ENCODE data around the gene SHANK2.
"Not testable (repeated sequence)": the region's sequence is repeated elsewhere in the genome, so short reads cannot be mapped to it uniquely, and the experiment has no call there.

SHANK2 gene

DNA sequence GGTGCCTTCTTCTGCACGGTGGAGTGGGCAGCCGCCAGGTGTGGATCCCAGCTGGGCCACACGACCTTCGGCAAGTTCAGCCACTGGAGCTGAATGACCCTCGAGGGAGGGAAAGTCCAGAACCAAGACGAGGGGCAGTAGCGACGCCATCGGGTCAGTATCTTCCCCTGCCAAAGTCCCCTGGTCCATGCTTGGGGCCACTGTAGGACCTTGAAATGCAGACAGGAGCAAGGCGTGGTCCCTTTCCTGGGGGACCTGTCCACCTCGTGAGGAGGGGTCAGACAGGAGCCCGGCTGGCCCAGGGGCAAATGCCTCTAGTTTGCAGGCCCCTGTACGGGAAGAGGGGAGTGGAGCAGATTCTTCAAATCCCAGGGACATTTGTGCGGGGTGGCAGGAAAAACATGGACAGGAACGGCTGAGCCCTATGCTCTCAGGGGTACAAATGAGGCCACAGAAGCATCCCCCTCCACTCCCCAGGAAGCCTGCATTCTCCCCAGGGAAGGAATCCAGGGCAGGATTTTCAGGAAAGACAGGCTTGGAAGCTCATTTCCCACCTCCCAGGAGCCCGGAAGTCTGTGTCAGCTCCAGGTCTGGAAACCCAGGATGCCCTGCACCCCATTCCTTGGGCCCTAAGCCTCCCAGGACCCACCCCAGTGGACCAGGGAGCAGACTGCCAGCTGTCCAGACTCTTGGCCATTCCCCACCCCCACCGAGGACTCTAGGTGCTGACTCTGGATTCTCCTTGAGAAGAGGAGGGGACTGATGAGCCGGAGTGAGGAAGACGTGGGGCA is 6.6 kb downstream of the SHANK2 start:
- no peak for DNase-seq (ENCODE audit: low read depth in 3 of 3)

- no peak for DNase-seq (ENCODE audit: low read depth in 3 of 3)
These were observed 8.1 kb downstream of the SHANK2 start for GRCh38 chr11:71244116-71244810.

DNA sequence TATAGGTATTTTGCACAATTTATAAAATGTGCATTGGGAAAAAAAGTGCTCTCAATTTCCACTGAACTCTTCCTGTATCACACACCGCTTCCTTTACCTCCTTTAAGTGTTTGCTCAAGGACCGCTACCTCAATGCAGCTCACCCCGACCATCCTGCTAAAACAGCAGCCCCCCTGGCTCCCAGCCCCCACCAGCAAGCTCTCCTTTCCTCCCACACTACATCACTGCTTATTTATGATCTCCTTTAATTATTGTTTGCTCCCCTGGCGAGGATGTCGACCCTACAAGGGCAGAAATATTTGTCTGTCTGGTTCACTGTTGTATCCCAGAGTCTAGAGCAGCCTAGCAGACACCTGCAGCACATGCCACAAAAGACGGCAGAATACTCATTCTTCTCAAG is 10.0 kb downstream of the SHANK2 start:
- DNase-seq (ENCODE audit: low read depth in 3 of 3), result no peak

DNA sequence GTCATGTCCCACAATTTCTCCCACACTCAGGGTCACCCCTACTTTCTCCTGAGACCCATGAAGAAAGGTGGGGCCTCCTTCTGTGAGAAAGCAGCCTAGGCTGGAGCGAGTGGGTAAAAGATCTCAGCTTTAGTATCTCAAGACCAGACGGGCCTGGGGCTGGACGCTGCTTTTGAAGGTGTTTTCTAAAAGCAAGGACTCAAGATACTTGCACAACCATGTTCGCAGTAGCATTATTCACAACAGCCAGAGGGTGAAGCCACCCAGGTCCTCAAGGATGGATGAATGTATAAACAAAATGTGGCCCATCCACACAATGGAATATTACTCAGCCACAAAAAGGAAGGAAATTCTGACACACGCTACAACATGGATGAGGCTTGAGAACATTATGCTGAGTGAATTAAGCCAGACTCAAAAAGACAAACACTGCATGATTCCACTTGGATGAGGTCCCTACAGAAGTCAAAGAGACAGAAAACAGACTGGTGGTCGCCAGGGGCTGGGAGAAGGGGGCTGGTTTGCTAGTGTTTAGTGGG is 10.6 kb downstream of the SHANK2 start:
- DNase-seq (ENCODE audit: low read depth in 3 of 3), result no peak

DNA sequence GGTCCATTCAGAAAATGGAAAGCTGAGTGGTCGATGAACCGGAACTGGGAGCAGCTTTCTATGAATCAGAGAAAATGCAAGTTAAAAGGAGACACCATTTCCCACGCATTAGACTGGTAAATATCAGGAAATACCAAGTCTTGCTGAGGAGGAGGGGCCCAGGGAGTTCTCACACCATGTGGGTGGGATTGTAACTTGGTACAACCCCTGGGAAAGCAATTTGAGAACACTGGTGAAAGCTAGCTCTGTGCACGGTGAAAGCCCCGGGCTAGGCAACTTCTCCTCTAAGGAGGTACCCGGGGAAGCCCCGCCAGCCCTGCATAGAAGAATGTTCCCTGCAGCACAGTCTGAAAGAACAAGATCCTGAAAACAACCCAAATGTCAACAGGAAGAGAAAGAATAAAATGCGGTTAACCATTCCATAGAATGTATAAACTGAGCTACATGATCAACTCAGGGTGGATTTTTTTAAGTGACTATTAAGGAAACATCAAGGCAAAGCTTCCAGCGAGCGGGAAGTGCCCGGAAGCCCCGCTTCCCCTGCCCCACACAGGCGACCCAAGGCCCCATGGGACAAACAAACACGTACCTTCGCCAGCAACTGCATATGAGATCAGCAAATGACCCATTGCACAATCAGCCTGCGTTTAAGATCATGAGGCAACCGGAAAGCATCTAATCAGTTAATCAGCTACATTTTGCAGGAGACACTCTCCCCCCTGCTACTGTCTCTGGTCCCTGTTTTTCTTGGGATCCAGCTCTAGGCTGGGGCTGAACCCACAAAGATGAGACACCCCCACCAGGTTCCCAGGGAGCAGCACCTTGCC is 11.3 kb downstream of the SHANK2 start:
- no peak for DNase-seq (ENCODE audit: low read depth in 3 of 3)

DNA sequence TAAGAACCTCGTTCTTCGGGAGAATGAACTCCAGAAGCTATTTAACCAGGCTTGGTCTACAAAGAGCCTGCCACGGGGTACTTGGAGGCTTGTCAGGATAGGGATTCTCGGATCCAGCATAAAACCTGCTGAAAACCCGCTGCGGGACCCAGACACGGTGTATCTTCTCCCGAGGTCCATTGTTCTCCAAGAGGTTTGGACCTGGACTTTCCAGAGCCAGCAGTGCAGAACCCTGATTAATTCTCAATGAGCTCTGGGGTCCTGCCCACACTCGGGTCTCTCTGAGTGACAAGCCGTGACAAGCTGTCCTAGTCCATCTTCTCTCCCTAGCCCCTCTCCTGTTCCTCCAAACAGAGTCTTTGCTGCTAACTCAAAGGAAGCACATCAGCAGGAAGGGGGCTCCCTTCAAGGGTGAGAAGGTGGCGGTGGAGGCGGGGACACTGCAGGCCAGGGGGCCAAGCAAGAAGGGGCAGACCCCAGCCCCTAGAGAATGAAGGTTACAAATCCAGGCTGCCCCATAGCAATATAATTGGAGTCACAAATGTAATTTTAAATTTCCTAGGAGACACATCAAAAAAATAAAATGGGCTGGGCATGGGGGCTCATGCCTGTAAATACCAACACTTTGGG is 12.2 kb downstream of the SHANK2 start:
- DNase-seq (ENCODE audit: low read depth in 3 of 3), result no peak

DNA sequence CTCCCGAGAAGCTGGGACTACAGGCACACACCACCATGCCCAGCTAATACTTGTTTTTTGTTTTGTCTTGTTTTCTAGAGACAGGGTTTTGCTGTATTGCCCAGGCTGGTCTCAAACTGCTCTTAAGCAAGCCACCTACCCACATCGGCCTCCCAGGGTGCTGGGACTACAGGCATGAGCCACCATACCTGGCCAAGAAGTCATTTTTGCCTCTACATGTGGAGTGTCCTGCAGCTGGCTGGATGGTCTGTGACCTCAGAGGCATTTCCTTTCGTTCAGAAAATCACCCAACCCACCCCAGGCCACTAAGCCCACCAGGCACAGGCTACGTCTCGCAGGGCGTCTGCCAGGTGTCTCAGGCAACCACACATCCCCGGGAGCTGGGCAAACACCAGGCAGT is 12.8 kb downstream of the SHANK2 start:
- DNase-seq (ENCODE audit: low read depth in 3 of 3), result no peak

DNA sequence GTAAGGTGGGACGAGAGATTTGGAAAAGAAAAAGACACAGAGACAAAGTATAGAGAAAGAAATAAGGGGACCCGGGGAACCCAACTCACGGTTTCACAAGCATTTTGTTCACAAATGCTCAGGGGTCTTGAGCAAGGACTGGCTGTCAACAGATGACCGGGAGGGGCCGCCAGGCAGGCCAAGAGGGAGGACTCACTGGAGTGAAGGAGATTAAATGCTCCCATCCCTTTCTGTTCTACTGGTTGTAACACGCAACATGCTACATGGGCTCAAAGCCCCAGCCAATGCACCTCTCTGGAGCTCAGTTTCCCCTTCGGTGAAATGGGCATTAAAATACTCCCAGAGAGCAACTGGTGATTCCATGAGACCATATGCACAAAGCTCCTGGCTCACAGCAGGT is 13.4 kb downstream of the SHANK2 start:
- DNase-seq (ENCODE audit: low read depth in 3 of 3), result no peak

- DNase-seq (ENCODE audit: low read depth in 3 of 3), result no peak
These were observed 14.0 kb downstream of the SHANK2 start for GRCh38 chr11:71238285-71238875.

GRCh38 chr11:71237853-71238252 is 14.5 kb downstream of the SHANK2 start:
- no peak for DNase-seq (ENCODE audit: low read depth in 3 of 3)

- no peak for DNase-seq (ENCODE audit: low read depth in 3 of 3)
These were observed 15.4 kb downstream of the SHANK2 start for GRCh38 chr11:71236836-71237475.

DNA sequence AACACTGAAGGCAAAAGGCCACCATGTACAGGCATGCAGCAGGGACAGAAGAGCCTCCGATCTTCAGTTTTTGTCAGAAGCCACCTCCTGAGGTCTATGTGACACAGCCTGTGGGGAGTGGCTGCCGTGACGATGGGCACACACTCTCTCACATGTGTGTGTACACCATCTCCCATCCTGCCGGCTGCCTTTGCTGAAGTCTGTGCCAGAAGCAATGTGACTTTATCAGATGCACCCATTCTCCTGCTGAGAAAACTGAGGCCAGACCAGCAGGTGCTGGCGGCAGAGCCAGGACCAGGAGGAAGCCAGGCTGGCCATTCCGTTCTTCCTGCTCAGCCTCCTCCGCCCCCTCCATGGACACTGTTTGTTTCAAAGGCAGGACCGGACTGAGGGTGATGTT is 16.7 kb downstream of the SHANK2 start:
- DNase-seq (ENCODE audit: low read depth in 3 of 3), result no peak

DNA sequence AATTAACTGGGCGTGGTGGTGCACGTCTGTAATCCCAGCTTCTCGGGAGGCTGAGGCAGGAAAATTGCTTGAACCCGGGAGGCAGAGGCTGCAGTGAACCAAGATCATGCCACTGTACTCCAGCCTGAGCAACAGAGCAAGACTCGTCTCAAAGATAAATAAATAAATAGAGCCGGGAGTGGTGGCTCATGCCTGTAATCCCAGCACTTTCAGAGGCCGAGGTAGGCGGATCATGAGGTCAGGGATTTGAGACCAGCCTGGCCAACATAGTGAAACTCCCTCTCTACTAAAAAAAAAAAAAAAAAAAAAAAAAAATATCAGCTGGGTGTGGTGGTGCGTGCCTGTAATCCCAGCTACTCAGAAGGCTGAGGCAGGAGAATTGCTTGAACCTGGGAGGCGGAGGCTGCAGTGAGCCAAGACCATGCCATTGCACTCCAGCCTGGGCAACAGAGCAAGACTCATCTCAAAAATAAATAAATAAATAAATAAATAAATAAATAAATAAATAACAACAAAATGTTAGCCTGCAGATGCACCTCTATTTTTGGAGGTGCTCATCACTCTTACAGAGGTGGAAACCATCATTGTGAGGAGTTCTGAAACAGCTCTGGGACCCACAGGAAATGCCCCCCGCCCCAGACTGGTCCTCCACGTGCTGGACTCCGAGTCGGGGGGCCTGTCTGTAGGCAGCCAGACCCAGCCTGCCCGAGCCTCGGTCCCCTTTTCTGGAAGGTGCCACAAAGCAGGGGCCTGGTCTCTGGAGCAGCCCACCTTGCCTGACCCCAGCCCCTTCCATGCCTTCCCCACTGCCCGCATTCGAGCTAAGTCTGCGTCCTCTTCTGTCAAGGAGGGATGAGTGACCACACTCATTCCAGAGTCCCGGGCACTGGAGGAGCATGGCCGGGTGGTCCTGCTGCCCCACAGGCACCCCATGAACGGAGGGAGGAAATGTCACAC is 18.2 kb downstream of the SHANK2 start:
- not testable (repeated sequence) for DNase-seq (ENCODE audit: low read depth in 3 of 3)

DNA sequence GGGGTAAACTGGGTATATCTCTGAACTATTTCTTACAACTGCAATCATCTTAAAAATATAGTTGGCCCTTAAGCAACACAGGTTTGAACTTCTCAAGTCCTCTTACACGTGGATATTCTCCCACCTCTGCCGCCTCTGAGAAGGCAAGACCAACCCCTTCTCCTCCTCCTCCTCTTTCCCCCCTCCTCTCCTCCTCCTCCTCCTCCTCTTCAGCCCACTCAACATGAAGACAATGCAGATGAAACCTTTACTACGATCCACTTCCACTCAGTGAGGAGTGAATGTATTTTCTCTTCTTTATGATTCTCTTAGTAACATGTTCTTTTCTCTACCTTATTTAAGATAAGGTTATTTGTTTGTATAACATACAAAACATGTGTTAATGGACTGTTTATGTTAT is 20.0 kb downstream of the SHANK2 start:
- DNase-seq (ENCODE audit: low read depth in 3 of 3), result no peak

DNA sequence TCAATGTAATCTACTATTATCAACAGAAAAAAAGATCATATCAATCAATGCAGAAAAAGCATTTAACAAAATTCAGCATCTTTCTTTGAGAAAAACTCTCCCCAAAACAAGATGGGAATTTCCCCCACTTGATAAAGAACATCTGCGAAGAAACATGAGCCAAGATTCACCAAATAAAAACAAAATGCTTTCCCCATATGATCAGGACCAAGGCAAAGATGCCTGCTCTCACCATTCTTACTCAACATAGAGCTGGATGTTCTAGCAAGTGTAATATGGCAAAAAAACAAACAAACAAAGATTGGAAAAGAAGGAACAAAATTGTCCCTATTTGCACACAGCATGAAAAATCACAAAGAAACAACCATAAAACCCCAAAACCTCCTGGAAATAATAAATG is 23.4 kb downstream of the SHANK2 start:
- no peak for DNase-seq (ENCODE audit: low read depth in 3 of 3)

DNA sequence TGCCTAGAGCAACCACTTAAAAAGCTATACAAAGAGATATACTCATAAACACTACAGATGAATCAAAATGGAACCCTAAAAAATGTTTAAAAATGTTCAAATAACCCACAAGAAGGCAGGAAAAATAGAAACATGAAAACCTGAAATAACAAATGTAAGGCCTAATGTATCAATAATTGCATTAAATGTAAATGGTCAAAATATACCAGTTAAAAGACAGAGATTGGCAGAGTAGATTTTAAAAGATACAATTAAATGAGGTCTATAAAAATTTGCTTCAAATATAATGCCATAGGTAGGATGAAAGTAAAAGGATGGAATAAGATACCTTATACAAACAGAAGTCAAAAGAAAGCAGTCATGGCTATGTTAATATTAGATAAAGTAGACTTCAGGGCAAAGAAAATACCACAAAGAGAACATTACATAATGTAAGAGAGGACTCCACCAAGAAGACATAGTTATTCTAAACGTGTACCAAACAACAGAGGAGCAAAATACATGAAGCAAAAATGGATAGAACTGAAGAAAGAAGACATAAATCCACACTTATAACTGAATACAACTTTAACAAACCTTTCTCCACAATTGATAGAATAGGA is 25.2 kb downstream of the SHANK2 start:
- DNase-seq (ENCODE audit: low read depth in 3 of 3), result no peak

- no peak for DNase-seq (ENCODE audit: low read depth in 3 of 3)
These were observed 28.4 kb downstream of the SHANK2 start for GRCh38 chr11:71223671-71224660.

GRCh38 chr11:71223081-71223405 is 29.3 kb downstream of the SHANK2 start:
- DNase-seq (ENCODE audit: low read depth in 3 of 3), result no peak

All from stimulated activated CD4-positive, alpha-beta T cell treated with anti-CD3 and anti-CD28 coated beads, TNF-alpha, amount 100 ng/mL, for 24 hours (primary cell).